Suprapubic skin (tissue), 4 donors: ENCODE data around the gene LMNTD2.

Experiments used
- CTCF ChIP-seq, 2 donors: fragments of 200-600 bp in 1 of 2; fragments of 450-650 bp in 1 of 2; sonication (generic) in 1 of 2; IDR thresholded peaks; one replicate each; pipeline ENCODE4 v1.5.1; 2016 to 2019; ENCODE audit warnings: antibody characterized with exemption in 2 of 2, mild to moderate bottlenecking in 1 of 2, moderate library complexity in 1 of 2
- EP300 ChIP-seq: sonication (generic); formaldehyde crosslinking; IDR thresholded peaks from one replicate; pipeline ENCODE4 v1.6.1; 2017; ENCODE audit warnings: antibody characterized with exemption
- POLR2A ChIP-seq, 2 donors: fragments of 450-650 bp; IDR thresholded peaks; one replicate each; pipeline ENCODE4 v1.6.1; 2017; ENCODE audit warnings: antibody characterized with exemption in 2 of 2, mild to moderate bottlenecking in 2 of 2, moderate library complexity in 2 of 2
- POLR2AphosphoS5 ChIP-seq, 3 donors: sonication (generic); formaldehyde crosslinking; IDR thresholded peaks; one replicate each; pipeline ENCODE4 v1.6.1; 2017; ENCODE audit warnings: antibody characterized with exemption in 3 of 3

DNA sequence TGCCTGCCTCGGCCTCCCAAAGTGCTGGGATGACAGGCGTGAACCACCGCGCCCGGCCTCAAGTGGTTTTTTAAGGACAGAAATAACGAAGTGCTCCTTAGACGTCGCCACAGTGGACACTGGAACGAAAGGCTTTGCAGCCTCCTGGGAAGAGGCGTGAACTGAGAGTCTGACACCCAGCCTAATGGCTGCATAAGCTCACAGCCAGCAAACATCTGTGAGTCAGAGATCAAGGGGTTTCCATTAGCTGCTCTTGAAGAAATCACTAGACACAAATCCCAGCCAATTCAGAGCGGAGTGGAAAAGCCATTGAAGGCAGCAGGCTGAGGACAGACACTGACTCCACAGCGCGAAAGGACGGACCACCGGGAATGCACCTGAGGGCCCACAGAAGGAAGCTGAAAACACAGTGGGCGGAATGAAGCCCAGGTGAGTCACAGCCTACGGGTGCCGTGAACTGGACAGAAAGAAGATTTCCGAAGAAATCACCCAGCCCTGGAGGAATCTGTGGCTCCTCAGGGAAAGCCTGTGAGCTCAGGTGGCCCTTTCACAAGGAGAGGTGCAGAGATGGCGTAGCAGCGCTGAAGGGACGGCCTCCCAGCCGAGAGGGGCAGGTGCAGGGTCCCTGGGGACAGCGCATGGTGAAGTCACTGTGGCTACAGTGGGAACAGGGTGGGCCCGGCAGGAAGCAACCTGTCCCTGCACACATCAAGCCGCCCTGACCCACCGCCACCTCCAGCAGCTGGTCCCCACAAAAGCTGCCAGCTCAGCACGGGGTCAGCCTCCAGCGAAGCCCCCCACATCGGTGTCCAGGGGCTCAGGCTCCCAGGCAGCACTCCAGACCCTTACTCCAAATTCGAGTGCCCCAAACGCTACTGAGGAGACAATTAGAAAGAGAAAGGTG lies 11.6 kb downstream of the LMNTD2 start:
- TF ChIP-seq CTCF (IDR thresholded peaks at IDR 0.05) (no peak), POLR2AphosphoS5 (IDR thresholded peaks at IDR 0.05) (no peak), POLR2A (IDR thresholded peaks at IDR 0.05) (no peak), EP300 (no peak)
